ENCODE results near the gene UTP25. TPM values are rescaled to one million over a fixed set of nuclear protein-coding genes. Genes with fewer than 3 reads are reported as not detected.
"Not testable (repeated sequence)": the region's sequence is repeated elsewhere in the genome, so short reads cannot be mapped to it uniquely, and the experiment has no call there.

UTP25 gene
- total RNA-seq, 1 donor from 2014 or later: 6.8 TPM

- H3K9me3 Mint-ChIP-seq: peaks cover 2% of the 10 kb centered on the region
- no peak for DNase-seq (ENCODE audit: low read depth, low spot score)
- peaks cover 3% of the 10 kb centered on the region for H3K27me3 Mint-ChIP-seq (ENCODE audit: low read depth)
- H3K4me1 Mint-ChIP-seq: peaks cover 8% of the 10 kb centered on the region
- H3K27ac Mint-ChIP-seq (ENCODE audit: unreplicated experiment): no peak overlapping the region
- no peak overlapping the region for H3K4me3 Mint-ChIP-seq
- no peaks in the 10 kb centered on the region for H3K36me3 Mint-ChIP-seq (ENCODE audit: low read depth)
- no peak for TF ChIP-seq CTCF (conservative IDR thresholded peaks at IDR 0.05)
Observed at GRCh38 chr1:209890641-209891330, 63.0 kb downstream of the UTP25 start.

GRCh38 chr1:209893751-209894150, 66.0 kb downstream of the UTP25 start:
- Mint-ChIP-seq H3K27ac (ENCODE audit: unreplicated experiment) (peak overlapping the region; percentile 69), H3K9me3 (peaks cover 2% of the 10 kb centered on the region), H3K4me3 (no peak overlapping the region), H3K36me3 (ENCODE audit: low read depth) (no peaks in the 10 kb centered on the region), H3K4me1 (peaks cover 8% of the 10 kb centered on the region), H3K27me3 (ENCODE audit: low read depth) (no peaks in the 10 kb centered on the region)
- TF ChIP-seq CTCF (conservative IDR thresholded peaks at IDR 0.05): no peak
- DNase-seq (ENCODE audit: low read depth, low spot score): no peak

DNA sequence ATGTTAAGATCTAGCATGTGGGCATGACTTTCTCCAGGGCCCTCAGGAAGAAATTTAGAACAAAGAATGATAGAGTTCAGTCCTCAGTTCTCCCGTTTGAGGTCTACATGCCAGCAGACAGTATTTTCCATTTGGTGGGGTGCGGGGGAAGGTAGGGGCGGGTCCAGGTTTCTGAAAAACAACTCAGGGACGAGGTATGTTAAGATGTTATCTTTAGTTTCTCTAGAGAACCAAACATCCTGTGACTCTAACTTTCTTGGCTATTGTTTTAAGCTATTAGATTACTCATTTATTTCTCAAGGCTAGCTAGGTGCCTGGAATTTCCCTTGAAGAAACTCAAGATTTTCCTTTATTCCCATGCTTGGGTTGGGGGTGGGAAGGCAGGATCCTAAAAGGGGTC, 67.9 kb downstream of the UTP25 start:
- Mint-ChIP-seq H3K9me3 (peaks cover 2% of the 10 kb centered on the region), H3K4me1 (peaks cover 3% of the 10 kb centered on the region), H3K27me3 (ENCODE audit: low read depth) (no peaks in the 10 kb centered on the region), H3K27ac (ENCODE audit: unreplicated experiment) (no peak overlapping the region), H3K4me3 (no peak overlapping the region), H3K36me3 (ENCODE audit: low read depth) (no peaks in the 10 kb centered on the region)
- no peak for TF ChIP-seq CTCF (conservative IDR thresholded peaks at IDR 0.05)
- DNase-seq (ENCODE audit: low read depth, low spot score): no peak

DNA sequence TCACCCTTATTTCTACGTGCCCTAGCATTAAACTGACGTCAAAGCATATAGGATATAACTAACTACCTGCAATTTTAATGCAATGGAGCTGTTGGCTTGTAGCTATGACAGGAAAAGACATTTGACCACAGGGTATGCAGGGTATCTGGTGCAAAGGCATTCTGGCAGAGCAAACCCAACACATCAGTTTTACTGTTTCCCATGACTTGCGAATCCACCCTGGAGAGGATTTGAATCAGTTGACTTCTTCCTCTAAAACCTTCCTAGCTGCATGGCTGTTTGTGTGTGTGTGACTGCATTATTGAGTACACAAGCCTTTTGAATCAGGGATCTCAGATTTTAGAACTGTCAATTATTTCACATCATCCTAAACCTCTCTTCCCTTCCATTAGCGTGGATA, 68.6 kb downstream of the UTP25 start:
- Mint-ChIP-seq H3K4me3 (no peak overlapping the region), H3K4me1 (no peaks in the 10 kb centered on the region), H3K27me3 (ENCODE audit: low read depth) (no peaks in the 10 kb centered on the region), H3K9me3 (peaks cover 2% of the 10 kb centered on the region), H3K27ac (ENCODE audit: unreplicated experiment) (no peak overlapping the region), H3K36me3 (ENCODE audit: low read depth) (no peaks in the 10 kb centered on the region)
- no peak for DNase-seq (ENCODE audit: low read depth, low spot score)
- TF ChIP-seq CTCF (conservative IDR thresholded peaks at IDR 0.05): no peak

DNA sequence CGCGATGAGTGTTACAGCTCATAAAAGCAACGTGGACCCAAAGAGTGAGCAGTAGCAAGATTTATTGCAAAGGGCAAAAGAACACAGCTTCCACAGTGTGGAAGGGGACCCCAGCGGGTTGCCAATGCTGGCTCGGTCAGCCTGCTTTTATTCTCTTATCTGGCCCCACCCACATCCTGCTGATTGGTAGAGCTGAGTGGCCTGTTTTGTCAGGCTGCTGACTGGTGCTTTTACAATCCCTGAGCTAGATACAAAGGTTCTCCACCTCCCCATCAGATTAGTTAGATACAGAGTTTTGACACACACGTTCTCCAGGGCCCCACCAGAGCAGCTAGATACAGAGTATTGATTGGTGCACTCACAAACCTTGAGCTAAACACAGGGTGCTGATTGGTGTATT, 70.5 kb downstream of the UTP25 start:
- not testable (repeated sequence) for H3K4me1 Mint-ChIP-seq; H3K9me3 Mint-ChIP-seq; H3K27ac Mint-ChIP-seq (ENCODE audit: unreplicated experiment)

GRCh38 chr1:209898851-209899250, 71.1 kb downstream of the UTP25 start:
- not testable (repeated sequence) for H3K4me1 Mint-ChIP-seq; DNase-seq (ENCODE audit: low read depth, low spot score); H3K36me3 Mint-ChIP-seq (ENCODE audit: low read depth); H3K4me3 Mint-ChIP-seq; H3K27me3 Mint-ChIP-seq (ENCODE audit: low read depth); H3K9me3 Mint-ChIP-seq; H3K27ac Mint-ChIP-seq (ENCODE audit: unreplicated experiment)

More for the DNA sequence above, 70.5 kb downstream of the UTP25 start:
- not testable (repeated sequence) for H3K36me3 Mint-ChIP-seq (ENCODE audit: low read depth); H3K27me3 Mint-ChIP-seq (ENCODE audit: low read depth); H3K4me3 Mint-ChIP-seq; DNase-seq (ENCODE audit: low read depth, low spot score)

Measured in neural crest cell (in vitro differentiated cells).